Small intestine (tissue), 7 donors: ENCODE measurements around the gene ZNF274. TPM values are rescaled to one million over a fixed set of nuclear protein-coding genes. Genes with fewer than 3 reads are reported as not detected.

Experiments
- DNase-seq, 2 donors: peaks; one replicate each; pipeline versions ENCODE4 v3.0.0 to v3.0.0-alpha.2; 2013
- FAIRE-seq: peaks from 2 replicates; lab custom pipeline; 2012; peaks lifted over from hg19 to GRCh38; lab: Jason Lieb, UNC
- H3K27ac ChIP-seq, 3 donors: one replicate each; pipeline ENCODE4 v1.5.1; 2013; ENCODE audit warnings: low read length in 2 of 3, mild to moderate bottlenecking in 2 of 3, control low read depth in 1 of 3, inconsistent platforms in 1 of 3, low read depth in 1 of 3, moderate library complexity in 1 of 3
- H3K27me3 ChIP-seq, 3 donors: one replicate each; pipeline ENCODE4 v1.6.1; 2013; ENCODE audit warnings: low read length in 3 of 3, inconsistent platforms in 1 of 3; ENCODE audit not compliant: control insufficient read depth in 3 of 3, insufficient read depth in 3 of 3
- H3K36me3 ChIP-seq, 3 donors: one replicate each; pipeline ENCODE4 v1.6.1; 2013; ENCODE audit warnings: low read length in 3 of 3, inconsistent platforms in 1 of 3, low read depth in 1 of 3, mild to moderate bottlenecking in 1 of 3, moderate library complexity in 1 of 3; ENCODE audit not compliant: control insufficient read depth in 3 of 3, insufficient read depth in 2 of 3
- H3K4me1 ChIP-seq, 3 donors: one replicate each; pipeline ENCODE4 v1.6.1; 2013; ENCODE audit warnings: low read length in 2 of 3, inconsistent platforms in 1 of 3, low read depth in 1 of 3, mild to moderate bottlenecking in 1 of 3, moderate library complexity in 1 of 3; ENCODE audit not compliant: control insufficient read depth in 3 of 3, insufficient read depth in 2 of 3
- H3K4me3 ChIP-seq, 3 donors: one replicate each; pipeline ENCODE4 v1.5.1; 2013; ENCODE audit warnings: low read length in 3 of 3, control low read depth in 1 of 3, inconsistent platforms in 1 of 3, low read depth in 1 of 3, mild to moderate bottlenecking in 1 of 3, moderate library complexity in 1 of 3
- H3K9me3 ChIP-seq, 2 donors: one replicate each; pipeline ENCODE4 v1.6.1; 2013; ENCODE audit warnings: low read depth in 1 of 2, low read length in 1 of 2; ENCODE audit not compliant: control insufficient read depth in 2 of 2, insufficient read depth in 1 of 2
- WGBS, 3 donors: extraction: QIAGEN DNeasy Blood & Tissue Kit; methylation state at CpG; one replicate each; pipeline ENCODE4 v1.1.7; 2013; 5-methylcytosine and 5-hydroxymethylcytosine counted together
- polyA plus RNA-seq, 4 donors: library from polyadenylated mRNA; stranded (reverse) in 3 of 4; unstranded in 1 of 4; fragments of 200-250 nt in 3 of 4; fragments of 120-200 nt in 1 of 4; gene quantifications; one replicate each; pipeline versions ENCODE4 v1.2.1 to v1.2.3, GENCODE V29; 2013
- donor health status: healthy with polysubstance abuse.
- donor health status: control.
- donor health status: control.
- donor health status: Bipolar disorder and iron deficiency.
- donor health status: healthy.

The ZNF274 gene
- polyA plus RNA-seq, 4 donors = 13.6 to 34.8 (median 22.7) TPM

- no peak for FAIRE-seq
- peaks cover 7 to 84% of the 10 kb centered on the region in 2 donors for H3K9me3 ChIP-seq
- DNase-seq = no peak
- peaks cover 11 to 50% (median 29%) of the 10 kb centered on the region in 3 donors for H3K36me3 ChIP-seq
- H3K27ac ChIP-seq = peak overlapping the region; percentile 98 to 100 (median 99)
- H3K27me3 ChIP-seq = no peaks in the 10 kb centered on the region
- H3K4me1 ChIP-seq = no peaks in the 10 kb centered on the region
- H3K4me3 ChIP-seq = peak overlapping the region; percentile 66 to 95 (median 82)
- WGBS, 3 donors = 22 to 30% (median 29%) methylated on average over 13 of the region's 13 CpGs
These were observed 955 bp downstream of the ZNF274 start for GRCh38 chr19:58183817-58184215.

- peak in 1 of 2 donors; percentile 50 for DNase-seq
- H3K9me3 ChIP-seq = peaks cover 16 to 91% of the 10 kb centered on the region in 2 donors
These were observed 14.2 kb downstream of the ZNF274 start for GRCh38 chr19:58196901-58197616.

GRCh38 chr19:58203814-58204475, 21.1 kb downstream of the ZNF274 start:
- Histone ChIP-seq H3K9me3 (peaks cover 26 to 92% of the 10 kb centered on the region in 2 donors), H3K27ac (no peak overlapping the region), H3K4me1 (no peaks in the 10 kb centered on the region), H3K36me3 (peaks cover 40 to 69% (median 57%) of the 10 kb centered on the region in 3 donors), H3K4me3 (no peak overlapping the region), H3K27me3 (no peaks in the 10 kb centered on the region)
- FAIRE-seq (no peak), DNase-seq (no peak)
- WGBS, 3 donors = 28 to 76% (median 68%) methylated on average over 49 of the region's 49 CpGs

More at GRCh38 chr19:58196901-58197616, 14.2 kb downstream of the ZNF274 start:
- no peaks in the 10 kb centered on the region for H3K27me3 ChIP-seq
- no peaks in the 10 kb centered on the region for H3K4me1 ChIP-seq
- 75 to 81% (median 80%) methylated on average over 6 of the region's 6 CpGs for WGBS, 3 donors
- H3K4me3 ChIP-seq = no peak overlapping the region
- peaks cover 26 to 67% (median 63%) of the 10 kb centered on the region in 3 donors for H3K36me3 ChIP-seq
- H3K27ac ChIP-seq = no peak overlapping the region
- FAIRE-seq = no peak

GRCh38 chr19:58204566-58204965, 21.7 kb downstream of the ZNF274 start:
- no peak for FAIRE-seq
- WGBS, 3 donors = 43 to 81% (median 80%) methylated on average over 15 of the region's 15 CpGs
- Histone ChIP-seq H3K9me3 (peaks cover 28 to 92% of the 10 kb centered on the region in 2 donors), H3K36me3 (peaks cover 44 to 69% (median 64%) of the 10 kb centered on the region in 3 donors), H3K4me3 (no peak overlapping the region), H3K4me1 (no peaks in the 10 kb centered on the region), H3K27me3 (no peaks in the 10 kb centered on the region), H3K27ac (no peak overlapping the region)
- DNase-seq = no peak

- FAIRE-seq = no peak
- Histone ChIP-seq H3K9me3 (peaks cover 30 to 91% of the 10 kb centered on the region in 2 donors), H3K4me3 (no peak overlapping the region), H3K27me3 (no peaks in the 10 kb centered on the region), H3K36me3 (peaks cover 53 to 75% (median 72%) of the 10 kb centered on the region in 3 donors), H3K27ac (no peak overlapping the region), H3K4me1 (no peaks in the 10 kb centered on the region)
- DNase-seq = no peak
- 97 to 99% (median 98%) methylated on average over 7 to 8 of the region's 8 CpGs for whole genome bisulfite sequencing, 3 donors
These were observed 26.7 kb downstream of the ZNF274 start for GRCh38 chr19:58209577-58209976.

GRCh38 chr19:58212336-58213074, 29.6 kb downstream of the ZNF274 start:
- Histone ChIP-seq H3K27me3 (no peaks in the 10 kb centered on the region), H3K27ac (no peak overlapping the region), H3K36me3 (peaks cover 36 to 56% (median 56%) of the 10 kb centered on the region in 3 donors), H3K4me1 (no peaks in the 10 kb centered on the region), H3K9me3 (peaks cover 23 to 96% of the 10 kb centered on the region in 2 donors), H3K4me3 (no peak overlapping the region)
- no peak for FAIRE-seq
- DNase-seq = no peak
- 96 to 98% (median 97%) methylated on average over 17 of the region's 17 CpGs for WGBS, 3 donors

GRCh38 chr19:58213075-58213369, 30.2 kb downstream of the ZNF274 start:
- Histone ChIP-seq H3K27me3 (no peaks in the 10 kb centered on the region), H3K9me3 (peaks cover 20 to 96% of the 10 kb centered on the region in 2 donors), H3K4me3 (no peak overlapping the region), H3K36me3 (peaks cover 31 to 51% (median 50%) of the 10 kb centered on the region in 3 donors), H3K27ac (no peak overlapping the region), H3K4me1 (no peaks in the 10 kb centered on the region)
- DNase-seq (no peak), FAIRE-seq (no peak)
- 91 to 98% (median 93%) methylated on average over 1 of the region's 1 CpG for WGBS, 3 donors

- DNase-seq (no peak), FAIRE-seq (no peak)
- H3K9me3 ChIP-seq = peaks cover 3 to 85% of the 10 kb centered on the region in 2 donors
- no peaks in the 10 kb centered on the region for H3K4me1 ChIP-seq
- peaks cover 4 to 13% (median 12%) of the 10 kb centered on the region in 3 donors for H3K36me3 ChIP-seq
- no peak overlapping the region for H3K27ac ChIP-seq
- H3K27me3 ChIP-seq = no peaks in the 10 kb centered on the region
- no peak overlapping the region for H3K4me3 ChIP-seq
- 51 to 73% (median 73%) methylated on average over 33 to 34 of the region's 34 CpGs for WGBS, 3 donors
These were observed 34.2 kb downstream of the ZNF274 start for GRCh38 chr19:58217069-58217481.
